Measurements from ENCODE around the gene MAST4. TPM values are rescaled to one million over a fixed set of nuclear protein-coding genes. Genes with fewer than 3 reads are reported as not detected.

MAST4 gene
- total and polyA plus RNA-seq, 2 of the 4 experiments (the other 2 are of a cell fraction), result 4.8 to 6.8 TPM

GRCh38 chr5:66609615-66610014 is 13.4 kb downstream of the MAST4 start:
- no peak overlapping the region for H2BK120ac ChIP-seq (ENCODE audit: low read depth, low read length)
- H2BK20ac ChIP-seq (ENCODE audit: low read depth, low read length), result no peak overlapping the region
- no peaks in the 10 kb centered on the region for H3K9me3 ChIP-seq (ENCODE audit: control insufficient read depth, insufficient read depth, low read length)
- no peaks in the 10 kb centered on the region; the same call in 1 of the 2 replicates for H3K27me3 ChIP-seq (ENCODE audit: control insufficient read depth, insufficient read depth, low read length)
- H3K79me1 ChIP-seq (ENCODE audit: low read depth in 1 of 2, low read length in 2 of 2), result no peaks in the 10 kb centered on the region
- no peaks in the 10 kb centered on the region for H4K20me1 ChIP-seq (ENCODE audit: insufficient read depth, low read length)
- H3K18ac ChIP-seq (ENCODE audit: low read depth, low read length), result no peak overlapping the region
- H3K4me3 ChIP-seq (ENCODE audit: insufficient read depth, low read depth, low read length), result no peak overlapping the region
- in situ Hi-C loops (cut with MboI; ENCODE audit: low sequenced_read_pairs), result no loop called here
- ChIA-PET CTCF (interaction anchor here (0.6 kb wide), 2 partner anchors 13 to 1431 kb away, joined by 3 read pairs; no protein-coding TSS in a partner anchor), POLR2A (ENCODE audit: unreplicated experiment) (no interaction called here)
- H2AFZ ChIP-seq (replicated peaks; ENCODE audit: low read length, poor library complexity), result no peak overlapping the region
- H2BK5ac ChIP-seq (ENCODE audit: low read depth, low read length, poor library complexity, severe bottlenecking), result no peak overlapping the region
- no peak overlapping the region for H3K4me2 ChIP-seq (ENCODE audit: low read depth, low read length)
- no peaks in the 10 kb centered on the region for H3K36me3 ChIP-seq (ENCODE audit: control insufficient read depth, insufficient read depth, low read length)
- DNase-seq, result no peak
- no TSS peak for BruUV-seq (replicated peaks)
- H4K5ac ChIP-seq (ENCODE audit: low read depth, low read length), result no peak overlapping the region
- no peak overlapping the region for H3K4ac ChIP-seq (ENCODE audit: low read depth, low read length)
- no peak for ATAC-seq (ENCODE audit: low read depth)
- H4K91ac ChIP-seq (ENCODE audit: insufficient read depth, low read depth, low read length), result no peak overlapping the region
- H3K9me1 ChIP-seq (ENCODE audit: insufficient read depth, low read length), result no peaks in the 10 kb centered on the region
- H3K56ac ChIP-seq (ENCODE audit: extremely low read depth, insufficient read depth, low read length), result no peak overlapping the region
- no peak overlapping the region for H4K8ac ChIP-seq (ENCODE audit: low read depth in 2 of 2, low read length in 2 of 2)
- intact Hi-C loops (cut with micrococcal nuclease), result loop anchor here (5.0 kb wide), 1 partner anchor 108 kb away; no protein-coding TSS in a partner anchor
- no peak overlapping the region for H3K23ac ChIP-seq (ENCODE audit: low read depth, low read length)
- no peak overlapping the region for H2AK5ac ChIP-seq (ENCODE audit: low read depth, low read length)
- no peak overlapping the region for H3K9ac ChIP-seq (ENCODE audit: low read depth, low read length)
- TF ChIP-seq CHD1 (IDR thresholded peaks at IDR 0.05; ENCODE audit: low read depth, low read length) (no peak), FOS (IDR thresholded peaks at IDR 0.05; ENCODE audit: low read depth, low read length) (no peak), BHLHE40 (IDR thresholded peaks at IDR 0.05; ENCODE audit: low read depth, low read length) (no peak), NFE2L2 (IDR thresholded peaks at IDR 0.05; ENCODE audit: low read depth, low read length) (no peak), RFX5 (IDR thresholded peaks at IDR 0.05; ENCODE audit: low read depth, low read length) (no peak)
- no peak overlapping the region for H3K14ac ChIP-seq (replicated peaks; ENCODE audit: low read depth, low read length)
- no peak overlapping the region for H2AK9ac ChIP-seq (replicated peaks; ENCODE audit: low read depth, low read length, poor library complexity)
- H2BK15ac ChIP-seq (ENCODE audit: low read depth, low read length), result no peak overlapping the region
- H3K27ac ChIP-seq (ENCODE audit: insufficient read depth, low read length), result no peak overlapping the region
- no peaks in the 10 kb centered on the region for H3K4me1 ChIP-seq (ENCODE audit: control insufficient read depth, insufficient read depth, low read length)
- dilution Hi-C loops (cut with HindIII; ENCODE audit: low sequenced_read_pairs, unreplicated experiment), result no loop called here

All from IMR-90 (cell line).